ENCODE results near the gene PLCH1. TPM values are rescaled to one million over a fixed set of nuclear protein-coding genes. Genes with fewer than 3 reads are reported as not detected.
A peak's percentile ranks its signal among the peaks of the same experiment; 100 is the strongest.

PLCH1 gene
- total RNA-seq, 1 donor from 2014 or later: 0.26 TPM

DNA sequence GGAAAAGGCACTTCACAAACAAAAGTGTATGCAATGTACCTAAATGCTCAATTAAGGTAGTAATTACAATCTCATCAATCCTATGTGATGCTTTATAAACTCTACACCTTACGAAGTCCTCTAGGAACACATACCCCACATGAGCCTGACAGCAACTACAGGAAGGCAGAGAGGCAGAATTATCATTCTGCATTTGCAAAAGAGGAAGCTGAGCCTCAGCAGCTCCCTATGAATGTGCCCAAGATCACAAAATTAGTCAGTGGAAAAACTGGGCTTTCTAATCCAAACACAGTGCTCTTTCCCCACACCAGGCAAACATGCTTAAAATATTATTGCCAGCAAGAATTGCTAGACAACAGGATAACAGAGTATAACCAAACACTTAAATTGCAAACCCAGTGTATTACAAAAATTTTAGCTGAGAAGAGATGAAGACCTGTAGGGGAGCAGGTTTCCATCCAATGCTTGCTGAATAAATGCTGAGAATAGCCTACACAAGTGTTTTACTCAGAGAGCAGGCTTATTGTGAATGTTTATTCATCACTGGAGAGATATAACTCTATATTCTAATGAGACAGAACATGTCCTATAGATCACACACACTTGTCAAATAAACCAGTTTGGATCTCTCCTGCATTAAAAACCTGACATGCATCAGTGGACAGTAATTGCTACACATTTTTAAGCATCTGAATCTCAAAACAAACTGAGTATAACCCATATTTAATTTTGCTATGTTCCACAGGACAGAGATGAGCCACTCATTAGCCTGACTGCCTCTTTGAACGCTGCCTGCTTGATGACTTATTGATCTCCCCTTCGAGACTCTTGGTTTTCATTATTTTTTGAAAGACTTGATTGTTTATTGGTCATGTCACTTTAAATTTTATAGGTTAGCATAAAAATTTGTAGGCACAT lies 62.2 kb downstream of the PLCH1 start:
- TF ChIP-seq CTCF (IDR thresholded peaks at IDR 0.05; ENCODE audit: insufficient read depth, low read length, severe bottlenecking): no peak
- FAIRE-seq (no peak), DNase-seq (ENCODE audit: low read depth) (no peak)
- Histone ChIP-seq H3K36me3 (ENCODE audit: control insufficient read depth, insufficient read depth, low read length) (no peaks in the 10 kb centered on the region), H3K4me3 (ENCODE audit: low read depth, low read length) (no peak overlapping the region), H3K27me3 (ENCODE audit: control insufficient read depth, insufficient read depth, low read length) (no peaks in the 10 kb centered on the region)

DNA sequence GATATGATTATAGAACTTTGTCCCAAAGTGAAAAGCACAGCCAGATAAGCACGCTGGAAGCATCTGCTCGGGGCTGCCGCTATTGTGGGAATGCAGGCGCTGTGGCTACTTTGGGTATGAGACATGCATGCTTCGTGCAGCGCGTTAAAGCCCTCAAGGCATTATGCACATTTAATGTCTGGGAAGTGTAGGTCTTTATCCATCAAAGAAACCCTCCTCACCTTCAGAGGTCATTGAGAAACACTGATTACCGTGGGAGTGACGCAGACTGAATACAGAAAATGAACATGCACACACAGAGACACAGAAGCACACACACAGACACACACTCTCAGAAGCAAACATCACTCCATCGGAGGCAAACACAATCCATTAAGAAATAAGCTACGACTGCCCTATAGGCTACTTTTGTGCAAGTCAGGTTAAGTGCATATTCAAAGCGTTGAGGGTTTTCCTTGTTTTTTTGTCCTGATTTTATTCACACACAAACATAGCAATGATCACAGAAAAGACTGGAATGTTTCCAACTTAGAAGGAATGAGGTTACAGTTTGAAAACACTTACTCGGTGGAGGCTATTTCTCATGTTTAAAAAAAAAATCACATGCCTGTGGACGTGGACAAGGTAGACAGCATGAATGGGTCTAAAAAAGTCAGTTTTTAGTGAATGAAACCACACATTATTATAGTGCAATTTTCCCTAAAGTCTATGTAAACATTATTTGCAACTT lies 68.5 kb downstream of the PLCH1 start:
- no peaks in the 10 kb centered on the region for H3K27me3 ChIP-seq (ENCODE audit: control insufficient read depth, insufficient read depth, low read length)
- DNase-seq (ENCODE audit: low read depth): peak; percentile 56
- TF ChIP-seq CTCF (IDR thresholded peaks at IDR 0.05; ENCODE audit: insufficient read depth, low read length, severe bottlenecking): no peak
- H3K4me3 ChIP-seq (ENCODE audit: low read depth, low read length): no peak overlapping the region
- FAIRE-seq: no peak
- H3K36me3 ChIP-seq (ENCODE audit: control insufficient read depth, insufficient read depth, low read length): no peaks in the 10 kb centered on the region

- Histone ChIP-seq H3K27me3 (ENCODE audit: control insufficient read depth, insufficient read depth, low read length) (no peaks in the 10 kb centered on the region), H3K36me3 (ENCODE audit: control insufficient read depth, insufficient read depth, low read length) (no peaks in the 10 kb centered on the region), H3K4me3 (ENCODE audit: low read depth, low read length) (no peak overlapping the region)
- DNase-seq (ENCODE audit: low read depth) (no peak), FAIRE-seq (no peak)
- TF ChIP-seq CTCF (IDR thresholded peaks at IDR 0.05; ENCODE audit: insufficient read depth, low read length, severe bottlenecking): no peak
Measured at GRCh38 chr3:155675094-155675493, 69.8 kb downstream of the PLCH1 start.

DNA sequence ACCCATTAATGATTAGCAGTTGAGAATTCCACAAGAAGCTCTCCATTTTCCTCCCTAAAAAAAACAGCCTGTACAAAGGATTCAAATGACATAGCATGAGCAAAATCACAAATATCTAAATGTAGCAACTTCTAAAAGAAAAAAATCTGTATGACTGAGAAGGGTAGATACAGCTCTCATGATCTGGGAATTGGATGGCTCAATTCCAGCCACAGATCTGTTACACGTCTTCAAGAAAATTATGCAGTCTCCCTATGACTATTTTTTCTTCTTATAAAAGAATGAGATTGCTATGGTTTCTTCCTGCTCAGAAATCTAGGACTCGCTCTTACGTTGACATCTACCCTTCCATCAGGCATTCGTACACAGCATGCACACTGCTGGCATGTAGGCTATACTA lies 71.5 kb downstream of the PLCH1 start:
- FAIRE-seq (no peak), DNase-seq (ENCODE audit: low read depth) (no peak)
- no peak for TF ChIP-seq CTCF (IDR thresholded peaks at IDR 0.05; ENCODE audit: insufficient read depth, low read length, severe bottlenecking)
- Histone ChIP-seq H3K36me3 (ENCODE audit: control insufficient read depth, insufficient read depth, low read length) (no peaks in the 10 kb centered on the region), H3K4me3 (ENCODE audit: low read depth, low read length) (no peak overlapping the region), H3K27me3 (ENCODE audit: control insufficient read depth, insufficient read depth, low read length) (no peaks in the 10 kb centered on the region)

- H3K36me3 ChIP-seq (ENCODE audit: control insufficient read depth, insufficient read depth, low read length): no peaks in the 10 kb centered on the region
- no peak for DNase-seq (ENCODE audit: low read depth)
- H3K27me3 ChIP-seq (ENCODE audit: control insufficient read depth, insufficient read depth, low read length): no peaks in the 10 kb centered on the region
- FAIRE-seq: no peak
- no peak overlapping the region for H3K4me3 ChIP-seq (ENCODE audit: low read depth, low read length)
- no peak for TF ChIP-seq CTCF (IDR thresholded peaks at IDR 0.05; ENCODE audit: insufficient read depth, low read length, severe bottlenecking)
Measured at GRCh38 chr3:155670335-155670734, 74.5 kb downstream of the PLCH1 start.

All from bronchial epithelial cell (primary cell).